ENCODE data around the gene ZNF282.
"Not testable (repeated sequence)": the region's sequence is repeated elsewhere in the genome, so short reads cannot be mapped to it uniquely, and the experiment has no call there.

ZNF282 gene

DNA sequence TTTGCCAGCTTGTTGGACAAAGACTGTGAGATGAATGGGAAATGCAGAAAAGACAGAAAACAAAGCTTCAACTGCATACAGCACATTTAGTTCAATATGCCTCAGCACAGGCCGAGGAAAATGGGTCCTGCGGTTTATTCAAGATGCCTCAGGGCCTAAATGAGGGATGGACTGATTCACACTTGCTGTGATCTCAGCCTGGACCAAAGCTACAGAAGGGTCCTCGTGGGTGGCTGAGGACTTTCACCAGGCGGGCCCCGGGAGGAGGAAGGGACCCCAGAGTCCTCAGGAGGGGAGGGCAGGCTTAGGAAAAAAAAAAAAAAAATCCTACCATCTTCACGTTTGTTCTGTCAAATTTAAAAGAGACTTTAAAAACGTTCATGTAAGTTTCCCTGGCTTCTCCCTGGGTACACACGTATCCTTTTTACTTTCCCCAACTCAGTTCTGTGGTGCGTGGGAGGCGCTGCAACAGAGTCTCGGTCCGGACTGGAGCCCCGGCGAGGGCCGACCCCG is 66.0 kb downstream of the ZNF282 start:
- DNase-seq = peak in 2 of 4 experiments; percentile 16

DNA sequence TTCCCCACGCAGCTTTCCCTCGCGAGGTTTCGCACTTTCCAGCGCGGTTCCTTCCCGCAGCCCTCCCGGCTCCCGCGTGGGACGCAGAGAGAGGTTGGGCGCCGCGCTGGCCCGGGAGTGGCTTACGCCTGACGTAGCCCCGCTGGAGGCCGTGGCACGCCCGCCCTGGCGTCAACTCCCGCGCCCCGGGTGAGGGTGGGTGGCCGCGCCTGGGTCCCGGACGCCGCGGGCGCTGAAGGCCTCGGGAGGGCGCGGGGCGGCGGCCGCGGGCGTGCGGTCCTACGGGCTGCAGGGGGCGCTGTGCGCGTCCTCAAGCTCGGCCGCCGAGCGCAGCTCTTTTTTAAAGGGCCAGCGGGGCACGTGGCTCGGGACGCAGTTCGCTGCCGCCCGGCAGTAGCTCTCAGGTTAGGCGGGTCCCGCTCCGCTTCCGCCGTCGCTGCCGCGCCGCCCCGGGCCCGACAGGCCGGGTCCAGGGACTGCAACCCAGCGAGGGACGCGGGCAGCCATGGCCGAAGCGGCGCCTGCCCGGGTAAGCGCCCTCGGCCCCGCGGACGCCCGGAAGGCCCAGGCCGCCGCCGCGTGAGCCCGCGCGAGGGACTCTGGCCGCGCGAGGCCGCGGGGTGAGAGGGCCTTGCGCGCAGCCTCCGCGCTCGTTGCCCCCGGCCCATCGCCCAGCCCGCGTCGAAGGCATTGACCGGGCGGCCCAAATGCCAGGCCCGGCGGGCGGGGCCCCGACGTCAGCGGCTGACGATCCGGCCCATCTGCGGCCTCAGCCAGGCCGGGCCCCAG is 66.7 kb downstream of the ZNF282 start, which contains the start of gene ZNF783:
TSS of gene ZNF783 (plus strand) at position 368 of the 789 bp plus-strand sequence. CDS start at position 506, 138 bp downstream.
- DNase-seq = peak; percentile 93 to 97 (median 96)

DNA sequence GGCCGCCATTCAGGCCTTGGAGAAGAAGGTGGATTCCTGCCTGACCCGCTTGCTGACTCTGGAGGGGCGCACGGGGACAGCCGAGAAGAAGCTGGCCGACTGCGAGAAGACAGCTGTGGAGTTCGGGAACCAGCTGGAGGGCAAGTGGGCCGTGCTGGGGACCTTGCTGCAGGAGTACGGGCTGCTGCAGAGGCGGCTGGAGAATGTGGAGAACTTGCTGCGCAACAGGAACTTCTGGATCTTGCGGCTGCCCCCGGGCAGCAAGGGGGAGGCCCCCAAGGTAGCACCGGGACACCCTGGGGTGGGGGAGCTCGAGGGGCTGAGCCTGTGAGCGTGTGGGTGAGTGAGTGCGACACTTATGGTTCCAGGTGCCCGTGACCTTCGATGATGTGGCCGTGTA is 71.1 kb downstream of the ZNF282 start:
- DNase-seq = no peak

DNA sequence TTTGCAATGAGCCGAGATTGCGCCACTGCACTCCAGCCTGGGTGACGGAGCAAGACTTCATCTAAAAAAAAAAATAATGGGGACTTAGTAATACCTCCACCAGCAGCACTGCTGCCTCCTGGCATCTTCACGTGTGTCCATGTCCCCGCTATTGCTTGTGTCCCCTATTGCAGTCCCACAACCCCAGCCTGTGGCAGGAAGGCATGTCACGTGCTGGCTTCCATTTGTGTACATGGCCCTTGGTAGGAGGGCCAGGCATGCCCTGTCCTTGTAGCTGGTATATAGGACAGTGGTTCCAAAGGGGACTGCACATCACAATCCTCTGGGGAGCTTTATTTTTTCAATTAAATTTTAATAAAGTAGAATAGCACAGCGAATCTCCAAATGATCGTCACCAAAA is 72.4 kb downstream of the ZNF282 start:
- no peak for DNase-seq

DNA sequence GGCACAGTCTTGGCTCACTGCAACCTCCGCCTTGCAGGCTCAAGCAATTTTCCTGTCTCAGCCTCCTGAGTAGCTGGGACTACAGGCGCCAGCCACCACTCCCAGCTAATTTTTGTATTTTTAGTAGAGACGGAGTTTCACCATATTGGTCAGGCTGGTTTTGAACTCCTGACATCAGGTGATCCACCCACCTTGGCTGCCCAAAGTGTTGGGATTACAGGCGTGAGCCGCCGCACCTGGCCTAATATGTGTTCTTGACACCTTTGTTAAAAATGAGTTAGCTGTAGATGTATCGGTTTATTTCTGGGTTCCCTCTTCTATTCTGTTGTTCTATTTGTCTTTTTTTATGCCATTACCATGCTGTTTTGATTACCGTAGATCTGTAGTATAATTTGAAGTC is 79.1 kb downstream of the ZNF282 start:
- DNase-seq = not testable (repeated sequence)

Measured in suppressor macrophage (primary cell).